Ishikawa (cell line): ENCODE results near the gene KCNAB1.

ENCODE experiments used
- CREB1 ChIP-seq: IDR thresholded peaks from 2 replicates; pipeline ENCODE4 v1.6.1; 2012; ENCODE audit warnings: low read depth
- EGR1 ChIP-seq: IDR thresholded peaks from 2 replicates; pipeline ENCODE4 v1.6.1; 2012
- EP300 ChIP-seq: IDR thresholded peaks from 2 replicates; pipeline ENCODE4 v1.6.1; 2012; ENCODE audit warnings: borderline replicate concordance
- MAX ChIP-seq: IDR thresholded peaks from 2 replicates; pipeline ENCODE4 v1.6.1; 2012
- NFIC ChIP-seq: IDR thresholded peaks from 2 replicates; pipeline ENCODE4 v1.6.1; 2012
- RAD21 ChIP-seq: IDR thresholded peaks from 2 replicates; pipeline ENCODE4 v1.6.1; 2012; ENCODE audit warnings: low read depth
- REST ChIP-seq: IDR thresholded peaks from 2 replicates; pipeline ENCODE4 v1.6.1; 2012; ENCODE audit warnings: low read depth, mild to moderate bottlenecking
- TAF1 ChIP-seq: IDR thresholded peaks from 2 replicates; pipeline ENCODE4 v1.6.1; 2012; ENCODE audit warnings: low read depth, mild to moderate bottlenecking
- TCF12 ChIP-seq: IDR thresholded peaks from 2 replicates; pipeline ENCODE4 v1.6.1; 2012; ENCODE audit warnings: low read depth
- TEAD4 ChIP-seq: IDR thresholded peaks from 2 replicates; pipeline ENCODE4 v1.6.1; 2012
- USF1 ChIP-seq: IDR thresholded peaks from 2 replicates; pipeline ENCODE4 v1.6.1; 2012
- YY1 ChIP-seq: IDR thresholded peaks from 2 replicates; pipeline ENCODE4 v1.6.1; 2012; ENCODE audit warnings: low read depth

- TF ChIP-seq TAF1: no peak
- TF ChIP-seq RAD21: no peak
- TF ChIP-seq NFIC: no peak
- TF ChIP-seq EGR1: no peak
- no peak for TF ChIP-seq TCF12
- TF ChIP-seq REST: no peak
- TF ChIP-seq MAX: no peak
- no peak for TF ChIP-seq YY1
- TF ChIP-seq TEAD4: no peak
- no peak for TF ChIP-seq EP300
- TF ChIP-seq USF1: no peak
- TF ChIP-seq CREB1: no peak
These were observed 428.5 kb downstream of the KCNAB1 start for GRCh38 chr3:156548902-156549301.
